Mesendoderm (in vitro differentiated cells): Measurements from ENCODE around the gene C8B.

Experiments
- DNase-seq: peaks from one replicate; pipeline ENCODE4 v3.0.0; 2013
- H2AK5ac ChIP-seq: 2 replicates; pipeline ENCODE4 v1.6.1; 2013; ENCODE audit warnings: low read length, inconsistent platforms
- H2BK120ac ChIP-seq: 2 replicates; pipeline ENCODE4 v1.6.1; 2013; ENCODE audit warnings: low read depth, mild to moderate bottlenecking, low read length, moderate library complexity, mixed read lengths
- H2BK15ac ChIP-seq: replicated peaks from 2 replicates; pipeline ENCODE4 v1.6.1; 2013; ENCODE audit warnings: low read depth, mild to moderate bottlenecking, moderate library complexity
- H2BK5ac ChIP-seq: 2 replicates; pipeline ENCODE4 v1.6.1; 2013; ENCODE audit warnings: low read length, inconsistent platforms
- H3K18ac ChIP-seq: 2 replicates; pipeline ENCODE4 v1.6.1; 2013; ENCODE audit warnings: mild to moderate bottlenecking, low read length, mixed read lengths
- H3K23ac ChIP-seq: one replicate; pipeline ENCODE4 v1.6.1; 2013; ENCODE audit warnings: low read length
- H3K27ac ChIP-seq: 2 replicates; pipeline ENCODE4 v1.5.1; 2013; ENCODE audit warnings: low read depth, mild to moderate bottlenecking, inconsistent platforms, low read length, moderate library complexity
- H3K27me3 ChIP-seq: 2 replicates; pipeline ENCODE4 v1.6.1; 2013; ENCODE audit warnings: low read length, control low read depth, mild to moderate bottlenecking, inconsistent platforms; ENCODE audit not compliant: insufficient read depth, poor library complexity
- H3K36me3 ChIP-seq: 2 replicates; pipeline ENCODE4 v1.6.1; 2013; ENCODE audit warnings: low read length, inconsistent platforms; ENCODE audit not compliant: control insufficient read depth, insufficient read depth
- H3K4ac ChIP-seq: one replicate; pipeline ENCODE4 v1.6.1; 2013; ENCODE audit warnings: low read depth, mild to moderate bottlenecking, low read length, moderate library complexity
- H3K4me1 ChIP-seq: 2 replicates; pipeline ENCODE4 v1.6.1; 2013; ENCODE audit warnings: low read depth, low read length, inconsistent platforms; ENCODE audit not compliant: control insufficient read depth
- H3K4me2 ChIP-seq: 2 replicates; pipeline ENCODE4 v1.6.1; 2013; ENCODE audit warnings: low read length
- H3K4me3 ChIP-seq: 2 replicates; pipeline ENCODE4 v1.5.1; 2013; ENCODE audit warnings: mild to moderate bottlenecking, low read length
- H3K56ac ChIP-seq: one replicate; pipeline ENCODE4 v1.6.1; 2013; ENCODE audit warnings: low read length
- H3K79me1 ChIP-seq: 2 replicates; pipeline ENCODE4 v1.6.1; 2013; ENCODE audit warnings: low read length, inconsistent platforms
- H3K79me2 ChIP-seq: 2 replicates; pipeline ENCODE4 v1.6.1; 2013; ENCODE audit warnings: mild to moderate bottlenecking, low read length; ENCODE audit not compliant: control insufficient read depth, insufficient read depth
- H3K9ac ChIP-seq: 2 replicates; pipeline ENCODE4 v1.6.1; 2013; ENCODE audit warnings: low read length, inconsistent platforms
- H4K5ac ChIP-seq: one replicate; pipeline ENCODE4 v1.6.1; 2013; ENCODE audit warnings: low read length
- H4K8ac ChIP-seq: one replicate; pipeline ENCODE4 v1.6.1; 2013; ENCODE audit warnings: low read depth, mild to moderate bottlenecking, control low read depth, low read length, moderate library complexity
- WGBS: extraction: QIAGEN DNeasy Blood & Tissue Kit; methylation state at CpG from one replicate; pipeline ENCODE4 v1.1.7; 2013; ENCODE audit warnings: low lambda C conversion rate, missing lambda C conversion rate; ENCODE audit not compliant: insufficient coverage; ENCODE audit errors: extremely low coverage; 5-methylcytosine and 5-hydroxymethylcytosine counted together

Gene C8B

DNA sequence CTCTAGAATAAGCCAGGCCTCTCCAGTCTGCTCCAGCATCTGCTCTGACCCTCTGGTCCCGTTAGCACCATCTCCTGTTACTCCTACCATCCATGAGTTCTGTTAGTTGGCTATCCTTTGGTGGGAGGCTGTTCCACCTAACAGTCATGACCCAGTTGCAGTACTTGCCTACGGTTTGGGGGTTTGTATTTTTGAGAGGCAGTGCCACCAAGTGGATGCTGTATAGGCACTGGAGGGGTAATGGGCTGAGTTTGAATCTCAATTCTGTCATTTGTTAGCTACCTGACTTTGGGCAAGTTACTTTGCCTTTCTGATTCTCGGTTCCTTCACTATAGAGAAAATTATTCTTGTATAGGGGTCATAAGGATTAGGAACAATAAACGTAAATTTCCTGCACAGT lies 12.1 kb upstream of the C8B start:
- Histone ChIP-seq H2BK5ac (no peak overlapping the region), H3K4me3 (no peak overlapping the region), H3K4me2 (no peak overlapping the region), H2BK15ac (no peak overlapping the region), H3K27me3 (no peaks in the 10 kb centered on the region), H3K36me3 (no peaks in the 10 kb centered on the region), H3K9ac (no peak overlapping the region), H4K8ac (no peak overlapping the region), H4K5ac (no peak overlapping the region), H3K18ac (no peak overlapping the region), H3K79me2 (no peaks in the 10 kb centered on the region), H3K27ac (no peak overlapping the region), H3K56ac (no peak overlapping the region), H3K79me1 (no peaks in the 10 kb centered on the region), H3K4me1 (no peaks in the 10 kb centered on the region), H2AK5ac (no peak overlapping the region), H3K23ac (no peak overlapping the region), H3K4ac (no peak overlapping the region), H2BK120ac (no peak overlapping the region)
- no CpG with 5 or more reads among the region's 4 CpGs for WGBS
- DNase-seq: no peak

DNA sequence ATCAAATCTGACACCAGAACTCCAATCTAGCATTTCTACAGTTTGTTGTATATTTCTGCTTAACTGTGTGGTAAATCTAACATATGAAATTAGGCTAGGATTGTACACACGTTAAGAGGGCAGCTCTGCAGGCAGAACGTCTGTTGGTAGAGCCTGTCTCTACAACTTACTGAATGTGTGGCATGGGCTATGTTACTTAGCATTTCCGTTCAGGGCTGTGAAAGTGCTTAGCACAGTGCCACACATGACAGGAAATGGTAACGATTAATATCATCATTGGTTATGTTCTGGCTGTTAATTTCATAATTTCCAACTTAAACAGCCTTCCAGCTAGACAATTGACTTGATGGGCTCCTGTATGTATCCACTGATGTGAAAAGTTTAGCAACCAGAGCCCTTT lies 9.6 kb upstream of the C8B start:
- no peaks in the 10 kb centered on the region for H3K79me1 ChIP-seq
- H3K9ac ChIP-seq: no peak overlapping the region
- H3K27me3 ChIP-seq: no peaks in the 10 kb centered on the region
- H2BK120ac ChIP-seq: no peak overlapping the region
- H2BK15ac ChIP-seq: no peak overlapping the region
- no peak overlapping the region for H4K8ac ChIP-seq
- no peak for DNase-seq
- H2BK5ac ChIP-seq: no peak overlapping the region
- H3K79me2 ChIP-seq: no peaks in the 10 kb centered on the region
- no peaks in the 10 kb centered on the region for H3K4me1 ChIP-seq
- H3K23ac ChIP-seq: no peak overlapping the region
- no peak overlapping the region for H3K18ac ChIP-seq
- no peak overlapping the region for H3K4me3 ChIP-seq
- no peak overlapping the region for H3K27ac ChIP-seq
- no peaks in the 10 kb centered on the region for H3K36me3 ChIP-seq
- H3K56ac ChIP-seq: no peak overlapping the region
- no peak overlapping the region for H4K5ac ChIP-seq
- no peak overlapping the region for H3K4me2 ChIP-seq
- no peak overlapping the region for H2AK5ac ChIP-seq
- H3K4ac ChIP-seq: no peak overlapping the region
- WGBS: no CpG with 5 or more reads among the region's 4 CpGs

DNA sequence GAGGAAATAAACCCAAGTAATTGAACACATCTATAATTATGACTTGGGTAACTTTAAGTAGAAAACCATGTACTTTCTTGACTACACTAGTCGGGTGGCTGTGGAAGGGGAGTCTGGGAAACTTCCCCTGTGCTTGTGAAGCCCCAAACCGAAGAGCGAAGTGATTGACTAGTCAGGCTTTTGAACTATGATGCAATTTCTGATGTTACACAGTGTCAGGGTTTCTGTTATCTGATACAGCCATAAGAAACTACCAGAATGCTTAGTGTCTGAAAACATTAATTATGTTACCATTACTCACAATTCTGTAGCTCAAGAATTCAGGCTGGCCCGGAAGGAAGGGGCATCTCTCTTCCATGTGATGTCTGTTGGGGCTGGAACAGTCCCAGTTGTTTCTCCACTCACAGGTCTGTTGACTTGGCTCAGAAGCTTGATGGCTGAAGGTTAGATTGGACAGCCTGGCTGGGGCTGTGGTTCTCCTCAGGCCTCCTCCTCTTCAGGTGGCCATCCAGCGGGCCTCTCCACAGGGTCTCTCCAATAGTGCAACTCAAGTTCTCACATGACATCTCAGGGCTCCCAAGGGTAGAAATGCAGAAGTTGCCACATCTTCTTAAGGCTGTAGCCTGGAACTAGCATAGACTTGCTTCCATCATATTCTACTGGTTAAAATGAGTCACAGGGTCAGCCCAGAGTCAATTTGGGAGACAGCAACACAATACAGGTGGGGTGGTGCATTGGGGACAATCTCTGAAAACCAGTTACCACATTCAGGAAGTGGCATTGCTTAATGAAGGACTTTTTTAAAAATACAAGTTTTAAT lies 8.3 kb upstream of the C8B start:
- no CpG with 5 or more reads among the region's 5 CpGs for WGBS
- H3K79me2 ChIP-seq: no peaks in the 10 kb centered on the region
- no peak overlapping the region for H2BK15ac ChIP-seq
- H3K9ac ChIP-seq: no peak overlapping the region
- H3K27me3 ChIP-seq: no peaks in the 10 kb centered on the region
- H4K8ac ChIP-seq: no peak overlapping the region
- H3K27ac ChIP-seq: no peak overlapping the region
- no peak overlapping the region for H3K23ac ChIP-seq
- no peak overlapping the region for H3K4me3 ChIP-seq
- DNase-seq: no peak
- no peaks in the 10 kb centered on the region for H3K36me3 ChIP-seq
- H3K56ac ChIP-seq: no peak overlapping the region
- H3K4me2 ChIP-seq: no peak overlapping the region
- no peak overlapping the region for H4K5ac ChIP-seq
- H3K4me1 ChIP-seq: no peaks in the 10 kb centered on the region
- H2BK120ac ChIP-seq: no peak overlapping the region
- H3K4ac ChIP-seq: no peak overlapping the region
- H2BK5ac ChIP-seq: no peak overlapping the region
- H2AK5ac ChIP-seq: no peak overlapping the region
- H3K79me1 ChIP-seq: no peaks in the 10 kb centered on the region
- H3K18ac ChIP-seq: no peak overlapping the region

DNA sequence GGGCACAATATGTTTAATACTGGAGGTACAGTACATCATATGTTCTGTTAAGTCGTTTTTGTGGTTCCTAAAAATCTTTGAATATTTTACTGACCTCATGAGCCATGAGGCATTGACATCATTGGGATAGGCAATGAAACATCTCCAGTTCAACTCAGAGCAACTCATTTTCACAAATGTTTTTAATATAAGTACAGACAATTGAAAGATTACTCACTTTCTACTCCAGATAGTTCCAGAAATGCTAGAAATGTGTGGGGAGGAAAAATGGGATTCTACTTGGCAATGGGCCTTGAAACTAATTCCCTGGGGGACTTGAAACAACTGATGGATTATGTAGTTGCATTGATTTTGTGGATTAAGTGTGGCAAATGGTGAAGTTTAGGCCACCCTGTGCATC lies 7.2 kb upstream of the C8B start:
- H3K9ac ChIP-seq: no peak overlapping the region
- no peaks in the 10 kb centered on the region for H3K27me3 ChIP-seq

GRCh38 chr1:56970280-56970679 lies 4.5 kb upstream of the C8B start:
- no peak overlapping the region for H2AK5ac ChIP-seq
- H3K4ac ChIP-seq: no peak overlapping the region
- no peak overlapping the region for H3K9ac ChIP-seq
- H3K4me3 ChIP-seq: no peak overlapping the region
- DNase-seq: no peak
- no peak overlapping the region for H4K5ac ChIP-seq
- H3K79me2 ChIP-seq: no peaks in the 10 kb centered on the region
- H3K36me3 ChIP-seq: no peaks in the 10 kb centered on the region
- H2BK5ac ChIP-seq: no peak overlapping the region
- no peak overlapping the region for H3K56ac ChIP-seq
- no peak overlapping the region for H3K23ac ChIP-seq
- H2BK15ac ChIP-seq: no peak overlapping the region
- H2BK120ac ChIP-seq: no peak overlapping the region
- no peak overlapping the region for H4K8ac ChIP-seq
- WGBS: no CpG with 5 or more reads among the region's 1 CpG
- no peaks in the 10 kb centered on the region for H3K79me1 ChIP-seq
- H3K4me2 ChIP-seq: no peak overlapping the region
- H3K4me1 ChIP-seq: no peaks in the 10 kb centered on the region
- H3K27ac ChIP-seq: no peak overlapping the region
- H3K27me3 ChIP-seq: no peaks in the 10 kb centered on the region
- H3K18ac ChIP-seq: no peak overlapping the region

More for the DNA sequence above, 7.2 kb upstream of the C8B start:
- Histone ChIP-seq H3K4me3 (no peak overlapping the region), H3K27ac (no peak overlapping the region), H3K4me1 (no peaks in the 10 kb centered on the region), H2BK5ac (no peak overlapping the region), H4K5ac (no peak overlapping the region), H3K18ac (no peak overlapping the region), H2BK15ac (no peak overlapping the region), H4K8ac (no peak overlapping the region), H3K36me3 (no peaks in the 10 kb centered on the region), H3K4ac (no peak overlapping the region), H3K79me1 (no peaks in the 10 kb centered on the region), H2AK5ac (no peak overlapping the region), H3K79me2 (no peaks in the 10 kb centered on the region), H3K4me2 (no peak overlapping the region), H3K23ac (no peak overlapping the region), H3K56ac (no peak overlapping the region), H2BK120ac (no peak overlapping the region)
- no peak for DNase-seq
- WGBS: no CpG with 5 or more reads among the region's 1 CpG
